GM18870 (cell line): ENCODE results near the gene AKNA.

ENCODE experiments used
- ATAC-seq: cut with Tn5 transposase; IDR thresholded peaks from one replicate; pipeline ENCODE4 v1.9.1; 2021; ENCODE audit warnings: moderate library complexity; ENCODE audit not compliant: unreplicated experiment

AKNA gene

DNA sequence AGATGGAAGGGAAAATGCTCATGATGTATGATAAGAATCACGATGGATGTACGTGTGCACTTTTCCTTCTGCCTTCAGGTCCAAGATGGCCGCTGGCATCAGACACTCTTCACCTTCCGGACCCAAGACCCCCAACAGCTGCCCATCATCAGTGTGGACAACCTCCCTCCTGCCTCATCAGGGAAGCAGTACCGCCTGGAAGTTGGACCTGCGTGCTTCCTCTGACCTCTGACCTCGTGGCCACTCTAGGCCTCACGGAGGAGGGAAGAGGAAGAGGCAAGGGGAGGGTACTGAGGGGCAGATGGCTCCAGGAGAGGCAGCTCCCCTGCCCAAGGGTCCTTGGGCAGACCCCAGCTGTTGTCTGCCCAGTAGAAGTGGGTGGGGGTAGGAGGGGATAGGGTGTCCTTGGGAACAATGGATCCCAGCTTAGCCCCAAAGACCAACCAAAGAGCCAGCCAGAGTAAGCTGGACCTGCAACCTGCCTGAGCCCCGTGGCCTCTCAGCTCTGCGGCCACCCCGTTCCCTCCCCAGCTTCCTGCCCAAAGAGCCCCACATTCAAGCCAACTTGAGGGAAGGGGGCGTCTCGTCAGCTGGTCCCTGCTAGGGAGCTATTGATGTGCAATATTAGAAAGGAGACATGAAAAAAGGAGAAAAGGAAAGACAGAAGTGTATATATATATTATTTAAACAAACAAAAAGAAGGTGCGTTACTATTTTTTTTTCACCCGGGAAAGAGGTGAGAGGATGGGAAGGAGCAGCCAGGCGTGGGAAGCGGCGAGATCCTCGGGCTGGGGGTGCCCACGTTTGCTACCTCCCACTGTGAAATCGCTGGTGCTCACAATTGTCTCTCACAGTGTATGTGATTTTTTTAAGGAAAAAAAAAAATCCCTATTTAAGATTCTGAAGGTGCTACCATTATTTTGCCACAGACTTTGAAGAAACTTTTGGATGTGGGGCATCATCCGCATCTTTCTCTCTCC is 77.0 kb downstream of the AKNA start:
- no peak for ATAC-seq

DNA sequence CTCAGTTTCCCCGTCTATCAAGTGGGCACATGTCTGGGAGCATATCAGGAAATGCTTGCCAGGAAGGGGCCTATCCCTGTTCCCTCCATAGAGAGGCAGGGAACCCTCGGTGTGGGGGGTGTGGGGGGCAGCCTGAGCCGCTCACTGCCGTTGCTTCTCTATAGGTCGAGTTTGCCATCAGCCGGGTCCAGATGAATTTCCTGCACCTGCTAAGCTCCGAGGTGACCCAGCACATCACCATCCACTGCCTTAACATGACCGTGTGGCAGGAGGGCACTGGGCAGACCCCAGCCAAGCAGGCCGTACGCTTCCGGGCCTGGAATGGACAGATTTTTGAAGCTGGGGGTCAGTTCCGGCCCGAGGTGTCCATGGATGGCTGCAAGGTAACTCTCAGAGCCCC is 78.7 kb downstream of the AKNA start:
- ATAC-seq: no peak

DNA sequence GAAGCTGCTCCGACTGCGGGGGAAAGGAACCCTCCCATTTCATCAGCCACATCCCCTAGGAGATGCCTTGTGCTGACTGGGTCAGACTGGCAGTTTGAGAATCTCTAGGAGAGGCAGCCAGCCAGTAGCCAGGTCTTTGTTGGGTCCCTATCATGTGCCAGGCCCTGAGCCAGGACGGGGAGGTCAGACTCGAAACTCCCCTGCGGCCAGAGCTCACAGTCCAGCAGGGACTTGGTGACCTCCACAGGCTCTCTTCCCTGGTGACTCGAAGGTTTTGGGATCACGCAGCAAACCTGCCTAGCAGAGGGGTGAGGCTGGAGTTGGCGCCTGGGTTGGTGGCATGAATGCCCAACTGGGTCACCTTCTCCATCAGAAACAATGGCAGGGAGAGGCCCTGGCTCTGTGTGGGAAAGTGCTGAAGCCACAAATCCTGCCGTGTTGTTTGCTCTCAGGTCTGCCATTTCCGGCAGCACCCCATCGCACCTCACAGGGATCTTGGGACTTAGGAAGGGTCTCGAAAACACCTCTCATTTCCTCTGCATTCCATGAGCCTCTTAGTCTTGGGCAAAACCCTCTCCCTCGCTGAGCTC is 79.3 kb downstream of the AKNA start:
- no peak for ATAC-seq

DNA sequence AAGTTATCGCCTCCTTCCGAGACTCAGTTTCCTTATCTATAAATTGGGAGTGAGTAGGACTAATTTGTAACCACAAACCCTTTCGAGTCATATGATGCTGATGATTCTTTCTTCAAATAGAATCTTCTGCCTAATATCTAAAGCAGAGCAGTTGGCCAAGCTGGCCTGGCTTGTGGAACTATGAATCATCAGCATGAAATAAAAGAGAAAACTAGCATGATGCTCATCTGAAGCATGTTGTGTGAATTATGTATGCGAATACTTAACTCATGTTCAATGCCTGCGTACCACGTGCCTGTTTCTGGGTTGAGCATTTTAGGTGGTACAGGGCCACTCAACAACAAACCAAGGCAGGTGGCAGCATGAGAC is 79.9 kb downstream of the AKNA start:
- ATAC-seq: no peak

DNA sequence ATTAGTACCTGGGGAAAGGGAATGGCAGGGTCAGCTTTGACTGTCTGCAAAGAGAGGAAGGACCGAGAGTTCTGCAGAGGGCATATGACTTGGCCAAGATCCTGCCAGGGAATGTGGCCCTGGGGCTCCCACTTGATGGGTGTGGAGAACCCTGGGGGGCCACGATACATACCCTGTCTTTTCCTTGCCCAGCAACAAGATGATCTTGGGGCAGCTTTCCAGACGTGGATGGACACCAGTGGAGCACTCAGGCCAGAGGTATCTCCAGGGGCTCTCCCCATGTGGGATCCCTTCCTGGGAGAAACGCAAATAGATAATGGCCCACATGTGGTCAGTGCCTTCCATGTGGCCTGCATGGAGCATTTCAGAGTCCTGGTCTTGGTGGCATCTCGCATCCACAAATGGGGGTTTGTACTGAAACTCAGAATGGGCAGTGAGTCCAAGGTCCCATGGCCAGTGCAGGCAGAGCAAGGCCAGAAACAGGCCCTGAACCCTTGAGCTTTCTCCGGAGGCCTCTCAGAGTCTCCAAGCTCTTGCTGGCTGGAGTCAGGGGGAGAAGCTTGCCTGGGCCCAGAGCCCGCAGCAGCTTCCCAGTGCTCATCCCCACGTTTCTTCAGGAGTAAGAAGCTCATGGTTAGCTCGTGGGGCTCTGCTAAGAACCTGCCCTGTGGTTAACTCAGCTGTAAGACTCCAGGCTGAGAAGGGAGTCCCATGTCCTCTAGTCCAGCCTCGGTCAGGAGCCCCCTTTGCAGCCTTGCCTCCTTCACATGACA is 83.2 kb downstream of the AKNA start:
- no peak for ATAC-seq

DNA sequence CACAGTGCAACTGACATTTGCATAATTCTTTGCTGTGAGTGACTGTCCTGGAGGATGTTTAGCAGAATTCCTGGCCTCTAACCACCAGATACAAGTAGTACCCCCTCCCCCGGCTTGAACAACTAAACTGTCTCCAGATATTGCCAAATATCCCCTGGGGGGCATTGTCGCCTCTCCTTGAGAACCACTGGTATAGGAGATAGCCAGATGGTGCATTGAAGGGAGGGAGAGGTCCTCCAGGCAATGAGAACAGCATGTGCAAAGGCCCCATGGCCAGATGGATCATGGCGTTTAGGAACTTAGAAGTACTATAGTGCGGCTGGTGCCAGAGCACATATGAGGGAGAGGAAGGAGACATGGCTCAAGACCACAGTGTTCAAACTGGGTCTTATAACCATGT is 83.8 kb downstream of the AKNA start:
- no peak for ATAC-seq

DNA sequence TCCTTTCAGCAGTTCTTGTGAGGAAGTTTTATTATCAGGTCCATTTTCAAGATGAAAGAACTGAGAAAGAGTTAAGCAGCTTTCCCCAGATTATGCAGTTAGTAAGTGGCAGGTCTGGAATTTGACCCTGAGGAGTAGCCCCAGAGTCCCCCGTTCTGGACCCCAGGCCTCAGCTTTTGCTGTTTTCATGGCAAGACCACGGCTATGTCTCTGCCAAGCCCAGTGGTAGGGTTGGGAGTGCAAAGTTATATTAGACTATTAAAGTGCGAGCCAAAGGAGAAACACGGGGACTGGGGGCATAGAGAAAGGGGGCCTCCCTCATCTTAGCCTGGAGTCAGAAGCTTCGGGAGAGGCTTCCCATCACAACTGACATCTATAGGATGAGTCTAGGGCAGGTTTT is 84.2 kb downstream of the AKNA start:
- ATAC-seq: no peak

DNA sequence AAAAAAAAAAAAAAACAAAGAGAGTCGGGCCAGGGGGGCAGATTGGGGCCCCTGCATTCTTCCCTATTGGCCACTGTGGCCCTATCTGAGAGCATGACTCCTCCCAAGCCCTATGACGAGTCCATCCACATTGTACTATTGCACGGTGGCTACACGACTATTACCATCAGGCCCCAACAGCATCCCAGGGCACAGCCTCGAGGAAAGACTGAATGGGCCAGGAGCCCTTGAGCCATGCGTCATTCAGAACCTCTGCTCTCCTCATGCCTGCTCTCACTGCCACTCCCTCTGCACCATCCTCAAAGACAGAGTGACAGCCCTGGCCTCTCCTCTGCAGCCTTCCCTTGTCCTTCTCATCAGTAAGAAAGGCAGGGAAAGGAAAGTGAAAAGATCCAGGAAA is 85.1 kb downstream of the AKNA start:
- ATAC-seq: no peak

DNA sequence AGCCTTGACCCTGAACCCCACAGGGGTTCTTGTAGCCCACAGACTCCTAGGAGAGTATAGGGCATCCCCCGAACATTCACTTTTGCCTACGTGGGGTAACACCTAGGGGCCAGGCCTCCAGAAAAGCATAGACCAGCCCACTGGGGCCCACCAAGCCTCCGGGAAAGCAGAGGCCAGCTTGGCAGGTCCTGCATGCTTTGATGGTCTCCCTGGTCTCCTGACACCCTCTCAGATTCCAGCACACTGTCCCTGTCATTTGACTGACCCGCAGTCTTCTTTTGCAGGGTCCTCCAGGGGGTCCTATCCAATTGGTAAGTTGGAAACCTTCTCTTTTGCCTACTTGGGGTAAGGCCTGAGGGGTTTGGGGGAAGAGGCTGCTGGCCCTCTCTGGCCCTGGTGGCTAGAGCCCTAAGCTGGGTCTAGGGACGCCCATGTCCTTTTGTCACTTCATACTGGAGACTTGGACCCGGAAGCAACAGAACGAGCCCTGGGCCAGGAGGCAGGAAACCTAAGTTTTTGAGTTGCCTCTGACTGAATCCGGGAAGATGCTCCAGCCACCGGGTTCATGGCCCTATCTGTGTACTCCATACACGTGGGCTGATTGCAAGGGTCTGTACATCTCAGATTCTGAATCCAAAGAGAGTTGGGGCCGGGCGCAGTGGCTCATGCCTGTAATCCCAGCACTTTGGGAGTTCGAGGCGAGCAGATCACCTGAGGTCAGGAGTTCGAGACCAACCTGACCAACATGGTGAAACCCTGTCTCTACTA is 85.8 kb downstream of the AKNA start:
- ATAC-seq: no peak

DNA sequence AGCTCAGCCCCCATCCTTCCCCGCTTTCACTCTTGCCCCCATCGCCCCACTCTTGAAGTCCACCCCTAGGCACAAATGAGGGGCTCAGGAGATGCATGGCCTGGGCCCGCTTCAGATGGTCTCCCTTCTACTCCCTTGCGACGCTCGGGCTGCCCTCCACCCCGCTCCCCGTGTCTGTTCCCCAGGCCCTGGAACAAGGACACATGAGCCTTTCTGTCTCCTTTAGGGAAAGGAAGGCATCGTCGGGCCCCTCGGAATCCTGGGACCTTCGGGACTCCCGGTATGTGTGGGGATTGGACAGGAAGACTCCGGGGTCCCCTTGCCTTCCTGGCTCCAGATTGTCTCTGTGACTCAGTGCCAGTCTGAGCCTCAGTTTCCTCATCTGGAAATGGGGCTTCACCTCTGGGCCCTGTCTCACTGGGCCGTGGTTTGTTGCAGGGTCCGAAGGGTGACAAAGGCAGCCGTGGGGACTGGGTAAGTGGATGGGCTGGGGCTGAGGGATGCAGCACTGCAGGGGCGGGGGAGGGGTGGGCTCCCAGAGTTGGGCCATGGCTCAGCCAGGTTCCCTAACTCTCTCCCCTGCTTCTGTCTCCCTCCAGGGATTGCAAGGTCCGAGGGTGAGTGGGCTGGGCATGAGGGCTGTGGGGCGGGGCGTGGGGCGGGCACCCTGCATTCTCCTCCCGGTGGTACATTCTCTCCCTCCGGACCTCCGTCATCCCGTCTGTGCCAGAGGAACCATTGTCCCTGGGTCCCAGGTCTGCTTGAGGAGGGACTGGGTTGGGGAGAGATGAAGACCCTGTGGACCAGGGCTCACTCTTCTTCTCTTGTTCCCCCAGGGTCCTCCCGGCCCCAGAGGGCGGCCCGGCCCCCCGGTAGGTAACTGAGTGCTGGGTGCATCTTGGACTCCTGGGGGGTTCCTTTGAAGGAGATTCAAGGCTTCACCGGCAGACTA is 86.7 kb downstream of the AKNA start:
- no peak for ATAC-seq

DNA sequence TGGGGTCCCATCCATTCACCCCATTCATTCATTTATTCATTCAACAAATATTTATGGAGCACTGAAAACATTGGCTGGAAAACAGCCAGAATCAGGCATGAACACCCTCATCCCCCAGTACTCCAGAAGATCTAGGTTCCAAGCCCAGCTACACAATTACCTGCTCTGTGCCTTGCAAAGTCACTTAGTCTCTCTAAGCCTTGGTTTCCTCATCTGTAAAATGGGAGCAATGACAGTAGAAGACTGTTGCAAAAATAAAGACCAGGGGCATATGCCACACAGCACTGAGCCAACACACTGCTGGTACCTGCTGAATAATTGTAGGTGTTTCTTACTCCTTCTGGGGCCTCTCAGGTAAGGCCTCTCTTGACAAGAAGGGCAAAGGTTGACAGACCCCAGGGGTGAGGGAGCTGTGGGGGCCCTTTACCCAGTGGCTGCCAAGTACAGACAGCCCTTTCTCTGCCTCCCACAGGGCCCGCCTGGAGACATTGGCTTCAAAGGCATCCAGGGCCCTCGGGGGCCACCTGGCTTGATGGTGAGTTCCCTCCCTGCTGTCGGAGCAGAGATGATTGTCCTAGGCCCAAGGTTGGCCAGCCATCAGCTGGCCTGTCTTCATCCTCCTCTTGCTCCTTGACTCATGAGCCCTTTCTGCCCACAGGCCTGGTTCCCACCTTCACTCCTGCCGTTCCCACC is 87.5 kb downstream of the AKNA start:
- no peak for ATAC-seq

DNA sequence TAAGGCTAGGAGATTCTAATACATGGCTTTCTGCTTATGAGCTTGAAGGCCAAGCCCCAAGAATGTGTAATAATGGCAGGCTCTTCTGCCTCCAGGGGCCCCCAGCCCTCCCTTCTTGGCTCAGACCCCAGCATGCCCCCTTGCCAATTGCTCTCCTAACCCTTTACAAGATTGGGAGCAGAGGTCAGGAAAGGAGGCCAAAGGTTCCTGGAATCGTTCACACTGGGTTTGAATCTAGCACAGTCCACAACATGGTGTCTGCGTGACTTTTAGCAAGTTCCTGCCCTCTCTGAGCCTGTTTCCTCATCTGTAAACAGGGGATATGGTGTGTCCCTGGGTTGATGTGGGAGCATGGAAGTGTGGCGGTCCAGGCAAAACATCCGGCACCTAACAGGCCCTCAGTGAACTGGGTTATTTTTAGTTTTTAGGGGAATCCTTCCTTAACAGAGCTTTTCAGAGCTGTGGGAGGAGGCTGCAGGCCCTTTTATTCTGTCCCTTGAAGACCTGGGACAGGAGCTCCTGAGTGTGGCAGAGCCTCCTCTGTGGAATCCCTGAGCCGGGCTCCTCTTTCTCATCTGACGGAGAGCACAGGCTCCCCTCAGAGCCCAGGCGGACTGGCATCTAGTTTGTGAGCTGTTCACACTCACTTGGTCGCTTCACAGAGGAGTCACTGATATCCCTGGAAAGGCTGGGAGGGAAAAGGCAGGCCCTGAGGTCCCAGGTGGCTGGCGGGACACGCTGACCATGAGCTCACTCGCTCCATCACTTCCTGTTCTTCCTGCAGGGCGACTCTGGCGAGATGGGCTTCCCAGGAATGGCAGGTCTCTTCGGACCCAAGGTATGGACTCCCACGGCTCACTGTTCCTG is 88.3 kb downstream of the AKNA start:
- ATAC-seq: no peak

DNA sequence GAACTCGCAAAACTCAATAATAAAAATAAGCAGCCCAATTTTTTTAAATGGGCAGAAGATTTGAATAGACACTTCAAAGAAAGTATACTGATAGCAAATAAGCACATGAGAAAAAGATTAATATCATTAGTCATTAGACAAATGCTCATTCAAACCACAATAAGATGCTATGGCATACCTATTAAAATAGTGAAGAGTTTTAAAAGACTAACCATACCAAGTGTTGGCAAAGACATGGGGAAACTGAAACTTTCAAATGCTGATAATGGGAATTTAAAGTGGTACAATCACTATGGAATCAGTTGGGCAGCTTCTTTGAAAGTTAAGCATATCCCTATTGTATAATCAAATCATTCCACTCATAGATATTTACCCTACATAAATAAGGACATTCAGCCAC is 91.4 kb downstream of the AKNA start:
- ATAC-seq: no peak

DNA sequence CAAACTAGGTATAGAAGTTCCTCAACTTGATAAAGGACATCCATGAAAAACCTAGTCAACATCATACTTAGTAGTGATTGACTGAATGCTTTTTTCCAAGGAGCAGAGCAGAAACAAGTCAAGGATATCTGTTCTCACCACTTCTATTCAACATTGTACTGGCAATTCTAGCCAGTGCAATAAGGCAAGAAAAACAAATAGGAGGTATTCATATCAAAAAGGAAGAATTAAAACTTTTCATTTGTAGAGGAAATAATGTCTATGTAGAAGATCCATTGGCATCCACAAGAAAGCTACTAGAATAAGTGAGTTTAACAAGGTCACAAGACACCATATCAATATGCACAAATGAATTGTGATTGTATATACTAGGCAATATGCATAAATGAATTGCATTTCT is 93.1 kb downstream of the AKNA start:
- no peak for ATAC-seq

DNA sequence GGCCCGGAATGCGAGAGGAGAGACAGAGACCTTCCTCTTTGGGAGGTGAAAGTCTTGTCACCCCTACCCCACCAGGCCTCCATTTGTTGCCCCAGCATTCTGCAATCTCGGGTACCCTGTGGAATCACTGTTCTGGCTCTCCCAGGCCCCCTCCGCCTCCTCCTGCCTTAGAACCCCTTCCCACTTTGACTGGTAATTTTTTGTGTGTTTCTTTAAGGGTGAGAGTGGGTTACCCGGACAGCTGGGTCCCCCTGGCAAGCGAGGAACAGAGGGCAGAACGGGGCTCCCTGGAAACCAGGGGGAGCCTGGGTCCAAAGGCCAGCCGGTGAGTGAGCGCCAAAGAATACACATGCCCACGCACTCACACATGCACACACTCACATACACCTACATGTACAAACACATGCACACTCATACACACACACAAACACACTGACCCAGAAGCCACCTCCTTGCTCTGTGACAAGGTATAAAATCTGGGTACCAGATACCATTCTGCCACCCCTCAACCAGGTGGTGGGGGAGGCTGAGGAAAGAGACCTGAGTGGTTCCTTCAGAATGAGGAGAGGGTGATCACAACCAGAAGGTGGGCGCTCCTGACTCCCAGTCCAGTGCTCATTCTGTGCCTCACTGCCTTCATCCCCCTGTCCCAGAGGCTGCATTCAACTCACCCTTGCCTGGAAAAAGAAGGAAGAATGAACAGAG is 95.7 kb downstream of the AKNA start:
- no peak for ATAC-seq

DNA sequence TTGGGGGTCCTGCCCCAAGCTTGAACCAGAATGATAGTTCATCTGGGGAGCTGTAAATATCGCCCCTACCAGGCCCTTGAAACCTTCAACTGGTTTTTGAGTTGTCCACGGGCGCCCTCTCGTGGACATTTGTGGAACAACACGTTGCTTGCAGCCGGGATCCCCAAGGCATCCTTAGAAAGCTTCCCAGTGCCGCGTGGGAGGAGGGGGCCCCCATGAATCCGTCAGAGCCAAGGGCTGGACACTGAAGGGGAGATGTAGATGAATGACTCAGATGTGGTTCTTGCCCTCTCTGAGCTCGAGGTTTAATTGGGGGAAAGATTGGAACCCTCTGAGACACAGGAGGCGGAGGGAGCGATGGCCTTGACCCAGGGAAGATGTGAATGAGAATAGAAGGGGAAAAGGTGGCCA is 96.7 kb downstream of the AKNA start:
- ATAC-seq: no peak

DNA sequence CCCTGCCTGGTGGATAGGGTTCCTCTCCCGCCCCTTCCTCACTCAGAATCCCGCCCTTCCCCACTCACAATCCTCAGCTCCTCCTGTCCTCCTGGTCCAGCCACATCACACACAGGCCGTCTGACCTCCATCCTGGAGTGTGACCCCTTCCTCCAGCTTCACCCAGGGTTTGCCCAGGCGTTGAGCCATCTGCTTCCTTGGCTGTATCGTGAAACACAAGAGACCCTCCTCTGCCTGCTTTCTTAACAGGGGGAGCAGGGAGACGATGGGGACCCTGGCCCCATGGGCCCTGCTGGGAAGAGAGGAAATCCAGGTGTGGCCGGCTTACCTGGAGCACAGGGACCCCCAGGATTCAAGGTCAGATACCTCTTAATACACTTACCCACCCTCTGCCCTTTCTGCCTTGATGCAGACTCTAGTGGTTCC is 97.2 kb downstream of the AKNA start:
- ATAC-seq: no peak
